Measurements from ENCODE around the gene ALG9. TPM values are rescaled to one million over a fixed set of nuclear protein-coding genes. Genes with fewer than 3 reads are reported as not detected.

Gene ALG9
- total and polyA plus RNA-seq, 9 donors = 12.0 to 43.5 (median 29.3) TPM

GRCh38 chr11:111833524-111833923 lies 37.9 kb downstream of the ALG9 start:
- Histone ChIP-seq H3K4me3 (no peak overlapping the region), H3K36me3 (no peaks in the 10 kb centered on the region), H3K4me1 (ENCODE audit: insufficient read depth) (no peaks in the 10 kb centered on the region), H3K27ac (no peak overlapping the region), H3K27me3 (no peaks in the 10 kb centered on the region), H3K9me3 (no peaks in the 10 kb centered on the region)
- WGBS, 3 donors = 59% methylated on average over 4 of the region's 4 CpGs
- TF ChIP-seq EP300 (IDR thresholded peaks at IDR 0.05) (no peak), CTCF (IDR thresholded peaks at IDR 0.05) (no peak), POLR2A (IDR thresholded peaks at IDR 0.05) (no peak)
- DNase-seq = no peak
- intact Hi-C loops (cut with DNase I) = no loop called here

GRCh38 chr11:111829185-111829968 lies 42.0 kb downstream of the ALG9 start:
- DNase-seq = no peak
- Histone ChIP-seq H3K9me3 (no peaks in the 10 kb centered on the region), H3K36me3 (no peaks in the 10 kb centered on the region), H3K4me1 (ENCODE audit: insufficient read depth) (no peaks in the 10 kb centered on the region), H3K27me3 (no peaks in the 10 kb centered on the region), H3K4me3 (no peak overlapping the region), H3K27ac (no peak overlapping the region)
- no peak for TF ChIP-seq POLR2A (IDR thresholded peaks at IDR 0.05)
- TF ChIP-seq CTCF (IDR thresholded peaks at IDR 0.05) = no peak
- TF ChIP-seq EP300 (IDR thresholded peaks at IDR 0.05) = no peak
- 89 to 93% (median 91%) methylated on average over 5 of the region's 5 CpGs for WGBS, 3 donors
- intact Hi-C loops (cut with DNase I) = no loop called here

- 88 to 95% (median 88%) methylated on average over 2 of the region's 2 CpGs for WGBS, 3 donors
- TF ChIP-seq POLR2A (IDR thresholded peaks at IDR 0.05) (no peak), EP300 (IDR thresholded peaks at IDR 0.05) (no peak), CTCF (IDR thresholded peaks at IDR 0.05) (no peak)
- Histone ChIP-seq H3K36me3 (no peaks in the 10 kb centered on the region), H3K4me3 (no peak overlapping the region), H3K4me1 (ENCODE audit: insufficient read depth) (no peaks in the 10 kb centered on the region), H3K27me3 (no peaks in the 10 kb centered on the region), H3K9me3 (no peaks in the 10 kb centered on the region), H3K27ac (no peak overlapping the region)
- no peak for DNase-seq
- intact Hi-C loops (cut with DNase I) = no loop called here
These were observed 44.9 kb downstream of the ALG9 start for GRCh38 chr11:111826322-111826950.

- Histone ChIP-seq H3K9me3 (no peaks in the 10 kb centered on the region), H3K4me3 (no peak overlapping the region), H3K27ac (no peak overlapping the region), H3K27me3 (no peaks in the 10 kb centered on the region), H3K4me1 (ENCODE audit: insufficient read depth) (no peaks in the 10 kb centered on the region), H3K36me3 (no peaks in the 10 kb centered on the region)
- TF ChIP-seq POLR2A (IDR thresholded peaks at IDR 0.05) = no peak
- TF ChIP-seq CTCF (IDR thresholded peaks at IDR 0.05) = no peak
- no peak for TF ChIP-seq EP300 (IDR thresholded peaks at IDR 0.05)
- DNase-seq = no peak
- intact Hi-C loops (cut with DNase I) = no loop called here
These were observed 47.8 kb downstream of the ALG9 start for GRCh38 chr11:111823629-111824028.

Data from ovary (tissue), 9 donors.